ENCODE results near the gene TMEM202.
"Not testable (repeated sequence)": the region's sequence is repeated elsewhere in the genome, so short reads cannot be mapped to it uniquely, and the experiment has no call there.

Gene TMEM202

DNA sequence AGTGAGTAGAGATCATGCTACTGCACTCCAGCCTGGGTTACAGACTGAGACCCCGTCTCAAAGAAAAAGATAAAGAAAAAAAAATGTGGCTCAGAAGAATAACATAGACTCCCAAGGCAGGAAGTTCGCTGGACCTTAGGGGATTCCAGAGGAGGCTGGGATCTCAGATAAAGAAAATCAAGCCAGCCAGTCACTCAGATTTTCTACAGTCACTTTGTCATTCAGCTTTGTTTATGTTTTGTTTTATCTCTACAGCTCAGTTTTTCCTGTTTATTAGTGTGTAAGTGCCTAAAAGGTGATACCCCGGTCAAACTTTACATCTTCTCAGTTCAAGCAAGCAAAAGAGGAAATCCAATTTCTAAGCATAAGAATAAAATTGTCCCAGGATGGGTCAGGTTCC lies 6.3 kb downstream of the TMEM202 start:
- DNase-seq, result no peak

DNA sequence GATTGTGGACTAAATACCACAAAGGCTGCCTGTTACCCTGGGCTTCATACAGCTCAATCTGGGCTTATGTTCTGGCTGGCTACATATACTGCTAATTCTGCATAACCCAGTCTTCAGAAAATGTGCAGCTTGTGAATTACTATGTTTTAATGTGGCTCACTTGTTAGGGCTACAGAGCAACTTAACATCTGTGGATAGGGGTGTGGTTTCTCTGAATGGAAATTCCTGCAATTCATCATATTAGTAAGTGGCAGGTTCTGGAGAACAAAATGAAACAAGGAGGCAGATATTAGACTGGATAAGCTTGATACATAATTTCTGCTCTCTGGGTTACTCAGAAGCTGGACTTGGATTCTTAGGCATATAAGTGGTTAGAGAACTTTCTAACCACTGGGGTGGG lies 6.7 kb downstream of the TMEM202 start:
- DNase-seq, result no peak

DNA sequence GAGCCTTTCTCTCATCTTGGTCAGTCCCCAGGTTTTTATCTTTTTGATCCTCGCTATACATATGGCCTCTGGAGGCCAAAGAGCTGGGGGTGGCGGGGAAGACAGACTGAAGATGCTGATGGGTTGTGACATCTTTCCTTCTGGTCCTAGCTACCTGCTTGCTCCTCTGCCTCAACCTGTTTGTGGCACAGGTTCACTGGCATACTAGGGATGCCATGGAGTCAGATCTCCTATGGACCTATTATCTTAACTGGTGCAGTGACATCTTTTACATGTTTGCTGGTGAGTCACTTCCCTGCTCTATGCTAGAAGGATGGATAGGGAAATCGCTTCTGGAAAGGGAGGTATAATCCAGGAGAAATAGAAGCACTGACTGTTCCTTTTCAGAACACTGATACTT lies 8.8 kb downstream of the TMEM202 start:
- no peak for DNase-seq

DNA sequence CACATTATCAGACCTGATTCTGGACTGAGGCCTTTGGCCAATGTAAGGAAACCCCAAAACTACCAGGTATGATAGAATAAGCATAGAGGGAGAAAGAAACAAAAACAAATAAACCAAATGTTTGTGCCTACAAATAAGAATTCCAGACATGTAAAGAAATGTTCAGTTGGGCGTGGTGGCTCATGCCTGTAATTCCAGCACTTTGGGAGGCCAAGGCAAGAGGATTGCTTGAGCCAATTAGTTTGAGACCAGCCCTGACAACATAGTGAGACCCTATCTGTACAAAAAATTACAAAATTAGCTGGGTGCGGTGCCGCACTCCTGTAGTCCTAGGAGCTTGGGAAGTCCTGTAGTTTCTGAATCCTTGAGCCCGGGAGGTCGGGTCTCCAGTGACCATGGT lies 13.0 kb downstream of the TMEM202 start:
- no peak for DNase-seq

DNA sequence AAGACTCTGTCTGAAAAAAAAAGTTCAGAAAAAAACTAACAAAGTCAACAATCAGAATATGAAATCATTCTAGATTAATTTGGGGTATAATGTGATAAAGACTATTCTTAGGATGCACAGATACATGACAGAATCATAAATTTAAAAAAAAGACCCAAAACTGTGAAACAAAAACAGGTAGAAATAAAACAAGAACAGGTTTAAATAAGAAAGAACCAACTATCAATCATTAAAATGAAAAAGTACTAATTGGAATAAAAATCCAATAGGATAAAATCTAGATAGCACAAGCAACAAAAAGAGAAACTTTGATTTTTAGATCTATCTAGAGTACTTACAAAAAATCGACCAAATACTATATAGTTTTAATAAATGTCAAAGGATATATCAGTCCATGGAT lies 13.4 kb downstream of the TMEM202 start:
- DNase-seq, result no peak

DNA sequence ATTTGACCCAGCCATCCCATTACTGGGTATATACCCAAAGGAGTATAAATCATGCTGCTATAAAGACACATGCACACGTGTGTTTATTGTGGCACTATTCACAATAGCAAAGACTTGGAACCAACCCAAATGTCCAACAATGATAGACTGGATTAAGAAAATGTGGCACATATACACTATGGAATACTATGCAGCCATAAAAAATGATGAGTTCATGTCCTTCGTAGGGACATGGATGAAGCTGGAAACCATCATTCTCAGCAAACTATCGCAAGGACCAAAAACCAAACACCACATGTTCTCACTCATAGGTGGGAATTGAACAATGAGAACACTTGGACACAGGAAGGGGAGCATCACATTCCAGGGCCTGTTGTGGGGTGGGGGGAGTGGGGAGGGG lies 15.2 kb downstream of the TMEM202 start:
- DNase-seq, result not testable (repeated sequence)

DNA sequence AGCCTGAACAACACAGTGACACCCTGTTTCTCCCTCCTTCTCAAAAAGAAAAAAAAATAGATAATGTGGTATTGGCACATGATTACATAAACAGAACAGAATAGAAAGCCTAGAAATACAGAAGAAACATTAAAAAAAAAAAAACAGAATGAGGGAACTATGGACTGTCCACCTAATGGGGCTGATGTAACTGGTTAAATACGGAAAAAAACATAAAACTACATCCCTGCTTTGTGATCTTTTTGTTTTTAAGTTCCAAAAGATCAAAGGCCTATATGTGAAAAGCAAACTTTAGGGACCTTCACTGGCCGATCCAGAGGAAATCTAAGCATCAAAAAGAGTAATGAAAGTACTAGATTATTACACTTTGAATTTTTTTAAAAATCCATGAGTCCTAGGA lies 17.2 kb downstream of the TMEM202 start:
- DNase-seq, result no peak

DNA sequence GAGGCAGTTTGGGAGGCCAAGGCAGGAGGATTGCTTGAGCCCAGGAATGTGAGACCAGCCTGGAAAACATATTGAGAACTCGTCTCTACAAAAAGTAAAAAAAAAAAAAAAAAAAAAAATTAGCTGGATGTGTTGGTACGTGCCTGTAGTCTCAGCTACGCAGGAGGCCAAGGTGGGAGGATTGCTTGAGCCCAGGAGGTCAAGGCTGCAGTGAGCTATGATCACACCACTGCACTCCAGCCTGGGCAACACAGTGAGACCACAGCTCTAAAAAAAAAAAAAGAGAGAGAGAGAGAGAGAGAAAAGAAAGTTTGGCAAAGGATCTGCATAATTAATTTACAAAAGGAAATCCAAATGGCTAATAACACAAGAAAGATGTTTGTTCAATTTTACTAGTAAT lies 21.7 kb downstream of the TMEM202 start:
- not testable (repeated sequence) for DNase-seq

DNA sequence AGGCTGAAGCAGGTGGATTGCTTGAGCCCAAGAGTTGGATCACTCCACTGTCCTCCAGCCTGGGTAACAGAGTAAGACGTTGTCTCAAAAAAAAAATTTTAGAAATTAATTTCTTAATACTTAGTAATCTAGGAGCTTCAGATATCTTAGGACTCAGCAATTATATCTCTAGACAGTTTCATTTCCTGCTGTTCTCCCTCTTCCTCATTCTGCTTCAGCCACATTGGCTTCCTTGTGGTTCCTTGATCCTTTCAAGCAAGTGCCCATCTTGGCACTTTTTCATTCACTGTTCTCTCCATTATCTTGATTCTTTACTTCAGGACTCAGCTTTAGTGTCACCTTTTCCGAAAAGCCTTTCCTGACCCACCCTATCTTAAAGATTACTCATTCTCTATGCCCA lies 22.5 kb downstream of the TMEM202 start:
- DNase-seq, result no peak

DNA sequence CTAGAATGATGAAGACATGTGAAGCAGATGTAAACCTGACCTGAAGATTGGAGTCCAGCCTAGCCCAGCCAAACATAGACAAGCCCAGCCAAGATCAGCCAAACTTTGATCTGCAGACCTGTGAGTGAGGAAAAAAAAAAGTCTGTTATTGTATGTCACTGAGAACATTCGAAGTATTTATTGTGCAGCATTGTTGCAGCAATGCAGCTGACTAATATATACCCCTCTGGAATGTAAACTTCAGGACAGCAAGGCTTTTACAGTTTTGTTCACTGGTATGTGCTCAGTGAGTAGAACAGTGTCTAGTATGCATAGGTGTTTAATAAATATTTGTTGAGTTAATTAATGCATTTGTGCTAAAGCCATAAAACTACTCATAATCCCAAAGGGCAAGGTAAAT lies 23.4 kb downstream of the TMEM202 start:
- DNase-seq, result no peak

DNA sequence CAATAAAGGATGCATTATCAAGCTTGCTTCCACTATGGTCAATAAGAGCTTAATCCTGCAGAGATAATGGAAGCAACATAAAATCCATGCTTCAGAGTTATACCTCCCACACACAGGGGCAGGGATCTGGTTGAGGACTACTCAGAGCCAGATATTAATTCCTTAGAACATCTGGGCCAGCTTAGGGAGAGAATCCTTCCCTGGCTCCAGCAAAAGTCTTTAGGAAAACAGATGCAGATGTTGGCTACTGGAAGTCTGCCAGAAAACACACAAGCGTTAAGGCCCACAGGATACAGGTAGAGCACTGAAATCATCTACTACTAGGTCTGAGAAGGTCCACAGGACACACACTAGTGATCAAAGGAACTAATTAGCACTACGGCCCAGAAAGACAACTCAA lies 25.2 kb downstream of the TMEM202 start:
- no peak for DNase-seq

DNA sequence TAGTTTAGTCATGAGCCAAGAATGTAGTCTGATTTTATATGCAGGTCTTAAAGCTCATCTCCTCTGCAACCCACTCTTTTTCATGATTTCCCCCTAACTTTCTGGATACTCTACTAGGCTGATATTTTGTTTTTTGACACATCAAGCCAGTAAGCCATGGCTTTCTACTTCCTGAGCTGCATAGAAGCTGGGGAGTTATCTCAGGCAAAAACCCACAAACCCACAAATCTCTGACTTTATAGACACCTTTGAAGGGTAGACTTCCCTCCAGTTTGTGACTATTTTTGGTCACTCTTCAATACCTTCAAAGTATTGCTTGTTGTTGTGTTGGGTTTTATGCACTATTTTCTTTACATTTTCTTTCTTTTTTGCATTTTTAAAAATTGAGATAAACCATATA lies 28.6 kb downstream of the TMEM202 start:
- no peak for DNase-seq

DNA sequence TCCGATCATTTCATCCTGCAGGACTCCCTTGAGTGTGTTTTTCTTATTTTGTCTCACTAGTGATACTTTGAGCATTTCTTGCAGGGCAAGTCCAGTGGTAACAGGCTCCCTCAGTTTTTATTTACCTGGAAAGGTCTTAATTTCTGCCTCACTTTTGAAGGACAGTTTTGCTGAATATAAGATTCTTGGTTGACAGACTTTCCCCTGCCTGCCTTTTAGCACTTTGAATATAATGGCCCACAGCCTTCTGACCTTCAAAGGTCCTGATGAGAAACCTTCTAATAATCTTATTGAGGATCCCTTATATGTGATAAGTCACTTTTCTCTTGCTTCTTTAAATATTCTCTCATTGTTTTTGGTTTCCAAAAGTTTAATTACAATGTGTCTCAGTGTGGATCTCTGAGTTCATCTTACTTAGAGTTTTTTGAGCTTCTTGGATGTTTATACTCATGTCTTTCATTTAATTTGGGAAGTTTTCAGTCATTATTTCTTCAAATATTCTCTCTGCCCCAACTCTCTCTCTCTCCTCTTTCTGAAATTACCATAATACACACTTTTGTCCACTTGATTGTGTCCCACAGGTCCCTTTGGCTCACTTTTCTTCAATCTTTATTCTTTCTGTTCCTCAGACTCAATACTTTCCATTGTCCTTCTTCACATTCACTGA lies 39.7 kb downstream of the TMEM202 start:
- no peak for DNase-seq

DNA sequence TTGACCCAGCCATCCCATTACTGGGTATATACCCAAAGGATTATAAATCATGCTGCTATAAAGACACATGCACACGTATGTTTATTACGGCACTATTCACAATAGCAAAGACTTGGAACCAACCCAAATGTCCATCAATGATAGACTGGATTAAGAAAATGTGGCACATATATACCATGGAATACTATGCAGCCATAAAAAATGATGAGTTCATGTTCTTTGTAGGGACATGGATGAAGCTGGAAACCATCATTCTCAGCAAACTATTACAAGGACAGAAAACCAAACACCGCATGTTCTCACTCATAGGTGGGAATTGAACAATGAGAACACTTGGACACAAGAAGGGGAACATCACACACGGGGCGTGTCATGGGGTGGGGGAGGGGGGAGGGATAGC lies 44.7 kb downstream of the TMEM202 start:
- not testable (repeated sequence) for DNase-seq

DNA sequence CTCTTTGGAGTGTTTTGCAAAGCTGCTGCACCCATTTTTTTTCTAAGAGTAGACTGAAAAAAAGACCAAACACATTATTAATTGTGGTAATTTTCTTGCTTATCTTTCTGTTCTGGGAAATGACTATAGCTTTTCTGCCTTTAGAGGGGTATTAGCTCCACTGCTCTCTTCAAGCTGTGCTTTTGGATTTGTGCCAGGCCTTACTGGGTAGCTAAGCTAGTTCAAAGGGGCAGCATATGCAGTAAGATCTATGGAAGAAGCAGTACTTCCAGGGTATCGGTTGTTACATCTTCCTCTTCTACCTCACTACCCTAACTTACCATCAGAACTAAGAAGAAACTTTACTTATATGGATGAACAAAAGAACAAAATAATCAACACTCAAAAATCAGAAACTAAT lies 47.3 kb downstream of the TMEM202 start:
- DNase-seq, result no peak

DNA sequence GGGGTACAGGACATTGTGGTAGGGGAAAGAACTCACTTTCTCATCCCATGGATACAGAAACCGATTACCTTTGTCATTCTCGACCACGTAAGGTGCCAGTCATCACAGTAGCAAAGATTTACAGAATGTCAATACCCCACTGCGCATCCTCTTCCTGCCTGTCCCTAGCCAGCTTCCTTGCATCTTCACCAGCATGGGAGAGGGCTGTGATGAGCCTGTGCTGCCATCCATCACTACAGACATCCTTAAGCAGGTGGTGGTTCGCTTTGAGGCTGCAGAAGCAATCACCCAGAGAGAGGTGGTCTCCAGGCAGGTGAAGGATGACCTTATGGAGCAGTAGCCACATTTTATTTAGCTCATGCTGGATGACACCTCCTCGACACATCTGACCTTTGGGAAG lies 52.7 kb downstream of the TMEM202 start:
- no peak for DNase-seq

DNA sequence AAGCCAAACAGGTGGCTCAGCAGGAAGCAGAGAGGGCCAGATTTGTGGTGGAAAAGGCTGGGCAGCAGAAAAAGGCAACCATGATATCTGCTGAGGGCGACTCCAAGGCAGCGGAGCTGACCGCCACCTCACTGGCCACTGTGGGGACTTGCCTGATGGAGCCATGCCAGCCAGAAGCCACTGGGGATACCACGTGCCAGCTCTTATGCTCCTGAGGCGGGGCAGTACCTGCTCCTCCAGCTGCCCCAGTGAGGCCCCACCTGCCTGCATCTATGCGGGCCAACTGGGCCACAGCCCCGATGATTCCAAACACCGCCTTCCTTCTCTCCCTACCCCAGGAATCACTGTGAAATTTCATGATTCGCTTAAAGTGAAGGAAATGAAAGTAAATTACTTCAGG lies 53.1 kb downstream of the TMEM202 start:
- no peak for DNase-seq

DNA sequence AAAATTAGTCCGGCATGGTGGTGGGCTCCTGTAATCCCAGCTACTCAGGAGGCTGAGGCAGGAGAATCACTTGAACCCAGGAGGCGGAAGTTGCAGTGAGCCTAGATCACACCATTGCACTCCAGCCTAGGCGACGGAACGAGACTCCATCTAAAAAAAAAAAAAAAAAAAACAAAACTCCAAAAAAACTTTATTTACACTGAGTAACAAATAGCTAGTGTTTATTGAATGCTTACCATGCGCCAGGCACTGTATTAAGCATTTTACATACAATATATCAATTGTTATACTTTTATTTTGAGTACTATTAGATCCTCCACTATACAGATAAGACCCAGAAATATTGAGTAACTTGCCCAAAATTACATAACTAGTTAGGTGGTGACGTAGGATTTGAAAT lies 58.6 kb downstream of the TMEM202 start:
- no peak for DNase-seq

All from activated T-cell treated with anti-CD3 and anti-CD28 coated beads for 4 hours (primary cell).